Ureter (tissue), 1 donor: Measurements from ENCODE around the gene C14orf119. TPM values are rescaled to one million over a fixed set of nuclear protein-coding genes. Genes with fewer than 3 reads are reported as not detected.

ENCODE experiments used
- DNase-seq: peaks from one replicate; pipeline ENCODE4 v3.0.0-alpha.2; 2020; ENCODE audit warnings: low spot score
- total RNA-seq: library from RNA; stranded (reverse); gene quantifications from one replicate; pipeline ENCODE4 v1.2.4, GENCODE V29; 2023
- donor health status: DM: yes; HTN: yes; CAD: no.

The C14orf119 gene
- total RNA-seq, 1 donor from 2014 or later, result 40.2 TPM

DNA sequence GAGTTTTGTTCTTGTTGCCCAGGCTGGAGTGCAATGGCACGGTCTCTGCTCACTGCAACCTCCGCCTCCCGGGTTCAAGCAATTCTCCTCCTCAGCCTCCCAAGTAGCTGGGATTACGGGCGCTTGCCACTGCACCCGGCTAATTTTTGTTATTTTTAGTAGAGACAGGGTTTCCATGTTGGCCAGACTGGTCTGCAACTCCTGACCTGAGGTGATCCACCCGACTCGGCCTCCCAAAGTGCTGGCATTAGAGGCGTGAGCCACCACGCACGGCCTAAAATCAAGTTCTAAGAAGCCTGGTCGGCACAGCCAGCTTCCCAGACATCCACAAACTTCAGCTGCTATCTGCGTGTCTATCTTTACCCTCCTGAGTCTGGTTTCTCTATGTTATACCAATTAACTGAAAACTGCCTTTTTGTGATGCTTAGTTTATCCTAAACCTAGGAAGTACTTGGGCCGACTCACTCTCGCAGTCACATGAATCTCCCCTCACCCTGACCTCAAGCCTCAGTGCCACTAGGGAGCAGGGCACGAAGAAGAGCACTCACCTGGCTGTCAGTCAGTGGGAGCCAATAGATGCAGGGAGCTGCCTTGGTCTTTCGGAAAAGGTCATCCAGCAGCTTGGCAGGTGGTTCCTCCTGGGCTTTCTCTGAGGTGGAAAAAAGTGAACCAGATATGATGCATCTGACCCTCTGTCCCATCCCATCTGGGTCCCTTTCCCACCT is 34.6 kb upstream of the C14orf119 start:
- no peak for DNase-seq

DNA sequence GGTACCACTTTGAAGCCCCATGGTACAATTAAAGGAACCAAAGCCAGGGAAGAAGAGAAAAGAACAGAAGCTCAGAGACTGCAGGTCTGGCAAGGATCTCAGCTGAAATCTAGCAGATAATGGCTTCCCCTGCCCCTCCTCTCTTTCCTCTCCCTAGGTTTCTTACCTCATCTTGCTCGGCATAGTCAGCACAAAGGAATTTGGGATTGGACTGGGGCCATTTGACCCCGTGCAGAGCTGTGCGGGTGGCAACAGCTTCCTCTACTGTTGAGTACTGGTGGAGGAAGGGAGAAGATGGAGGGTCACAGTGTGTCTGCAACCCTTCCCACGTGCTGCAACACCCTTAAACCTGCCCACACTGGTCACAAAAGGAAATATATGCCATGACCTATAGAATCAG is 33.3 kb upstream of the C14orf119 start:
- peak; percentile 79 for DNase-seq

DNA sequence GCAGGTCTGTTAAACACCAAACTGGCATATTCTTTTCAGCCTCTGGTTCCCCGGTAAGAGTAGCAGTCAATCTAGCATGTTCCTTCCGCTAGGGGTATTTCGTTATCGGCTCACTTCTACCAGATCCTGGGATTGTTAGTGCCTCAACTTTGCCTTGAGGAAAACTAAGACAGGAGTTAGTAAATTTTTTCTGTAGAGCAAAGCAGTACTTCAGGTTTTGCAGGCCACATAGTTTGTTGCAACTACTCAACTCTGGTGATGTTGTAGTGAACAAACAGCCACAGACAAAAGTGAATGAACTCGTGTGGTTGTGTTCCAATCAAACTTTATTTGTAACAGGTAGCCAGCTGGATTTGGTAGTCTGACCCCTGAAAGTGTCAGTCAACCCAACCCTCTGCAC is 31.7 kb upstream of the C14orf119 start:
- DNase-seq, result no peak

DNA sequence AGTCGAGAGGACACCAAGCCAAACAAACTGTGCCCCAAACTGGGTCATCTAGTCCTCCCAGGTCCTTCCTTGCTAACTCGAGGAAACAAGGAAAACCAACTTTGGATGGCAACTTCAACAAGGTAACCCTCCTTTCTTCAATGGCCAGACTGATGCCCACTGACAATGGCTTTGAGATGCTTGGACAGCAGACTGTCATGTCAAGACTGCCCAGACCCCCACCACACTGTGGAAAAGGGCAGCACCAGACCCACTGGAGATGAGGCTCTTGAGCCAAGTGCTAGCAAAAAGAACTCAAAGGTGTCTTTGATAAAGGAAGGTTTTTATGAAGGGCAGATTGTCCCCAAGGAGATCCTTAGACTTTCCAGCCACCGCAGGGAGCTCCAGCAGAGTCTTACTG is 28.9 kb upstream of the C14orf119 start:
- DNase-seq, result no peak

- no peak for DNase-seq
Observed at GRCh38 chr14:23066855-23067744, 28.2 kb upstream of the C14orf119 start.

DNA sequence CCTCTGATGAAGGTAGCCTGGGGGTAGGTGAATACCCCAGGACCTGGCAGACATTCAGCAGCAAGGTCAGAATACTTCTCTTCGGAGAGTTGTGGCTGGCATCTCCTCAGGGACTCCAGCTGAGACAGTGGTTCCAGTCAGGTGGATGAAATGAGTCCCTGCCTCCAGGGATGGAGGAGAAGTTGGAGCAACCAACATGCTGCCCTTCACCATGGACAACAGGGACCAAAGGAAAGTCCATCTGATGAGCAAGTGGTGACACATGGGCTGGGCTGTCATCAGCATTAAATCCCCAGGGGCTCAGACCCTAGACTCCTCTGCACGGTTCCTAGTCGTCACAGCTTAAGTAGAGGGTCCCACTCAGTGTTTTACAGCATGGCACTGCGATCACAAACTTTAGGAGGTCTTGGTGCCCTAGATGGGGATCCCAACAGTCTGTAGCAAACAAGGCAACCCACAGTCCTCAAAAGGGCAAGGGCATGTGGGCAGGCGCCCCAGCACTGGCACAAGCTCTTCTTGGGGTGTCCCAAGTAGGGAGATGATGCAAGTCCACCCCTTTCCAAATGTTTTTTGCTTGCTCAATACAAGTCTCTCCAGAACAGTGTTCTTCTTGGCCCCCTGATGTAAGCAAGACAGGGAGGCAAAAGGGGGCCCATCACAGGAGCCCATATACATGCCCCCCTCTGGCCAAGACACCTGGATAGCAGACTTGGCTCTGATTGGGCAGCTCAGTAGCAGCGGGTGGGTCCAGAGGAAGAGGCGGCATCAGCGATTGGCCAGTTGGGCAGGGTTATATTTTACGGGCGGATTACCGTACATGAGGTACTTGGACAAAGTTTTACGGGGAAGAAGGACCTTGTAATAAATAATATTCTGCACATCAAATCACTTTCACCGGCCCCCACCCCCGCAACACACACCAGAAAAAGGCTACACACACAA is 27.2 kb upstream of the C14orf119 start:
- no peak for DNase-seq

DNA sequence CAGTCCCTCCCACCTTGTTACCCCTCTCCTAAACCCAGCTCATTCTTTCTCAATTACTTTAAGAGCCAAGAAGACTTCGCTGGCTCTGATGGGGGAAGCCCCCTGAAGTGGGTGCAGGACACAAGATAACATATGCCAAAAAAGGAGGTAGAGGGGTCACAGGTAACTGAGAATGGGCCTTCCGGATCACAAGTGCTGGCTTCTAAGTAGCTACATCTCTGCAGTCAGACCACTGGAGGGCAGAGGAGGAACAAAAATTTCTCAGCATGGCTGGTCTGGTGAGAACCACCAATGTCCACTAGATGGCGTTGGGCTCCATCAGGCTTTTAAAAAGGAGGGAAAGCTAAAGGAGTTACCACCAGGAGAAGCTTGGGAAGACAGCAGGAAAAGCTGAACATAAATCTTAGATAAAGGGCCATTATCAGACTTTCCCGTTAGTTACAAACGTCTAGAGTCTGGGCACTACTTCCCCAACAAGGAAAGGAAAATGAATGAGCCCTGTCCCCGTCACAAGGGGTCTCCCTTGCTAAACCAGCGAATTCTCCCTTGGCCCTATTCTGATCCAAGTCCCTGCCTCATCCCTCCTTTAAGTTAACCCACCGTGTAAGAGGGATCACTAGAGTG is 26.4 kb upstream of the C14orf119 start:
- peak; percentile 87 for DNase-seq

- no peak for DNase-seq
Observed at GRCh38 chr14:23069413-23069806, 25.9 kb upstream of the C14orf119 start.

- no peak for DNase-seq
Observed at GRCh38 chr14:23070262-23071129, 24.8 kb upstream of the C14orf119 start.

- peak; percentile 88 for DNase-seq
Observed at GRCh38 chr14:23071244-23071920, 23.9 kb upstream of the C14orf119 start.

DNA sequence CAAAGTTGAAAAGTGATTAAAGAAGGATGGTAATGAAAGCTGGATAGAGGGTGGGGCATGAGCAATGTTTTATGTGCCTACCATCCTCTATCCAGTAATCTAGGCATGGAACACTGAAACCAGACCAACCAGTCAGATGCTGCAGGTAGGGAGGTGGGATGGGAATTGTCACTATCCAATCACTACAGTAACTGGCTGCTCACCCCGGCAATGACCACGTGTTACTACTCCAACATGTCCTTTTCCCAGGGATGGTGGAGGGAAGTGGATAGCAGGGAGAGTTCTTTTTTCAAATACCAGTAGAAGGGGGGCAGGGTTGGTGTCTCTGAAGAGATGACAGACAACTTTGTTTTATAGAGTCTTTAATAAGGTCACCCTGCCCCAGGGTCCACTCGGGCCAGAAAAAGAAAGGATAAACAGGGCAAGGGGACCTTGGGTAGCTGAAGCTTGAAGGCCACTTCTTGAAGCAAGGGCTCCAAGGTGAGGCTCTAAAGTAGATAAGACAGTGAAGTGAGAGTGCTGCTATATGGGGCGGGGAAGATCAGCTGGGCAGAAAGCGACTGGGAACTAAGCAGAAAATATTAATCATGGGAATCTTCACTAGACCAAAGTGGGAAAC is 23.3 kb upstream of the C14orf119 start:
- DNase-seq, result no peak

DNA sequence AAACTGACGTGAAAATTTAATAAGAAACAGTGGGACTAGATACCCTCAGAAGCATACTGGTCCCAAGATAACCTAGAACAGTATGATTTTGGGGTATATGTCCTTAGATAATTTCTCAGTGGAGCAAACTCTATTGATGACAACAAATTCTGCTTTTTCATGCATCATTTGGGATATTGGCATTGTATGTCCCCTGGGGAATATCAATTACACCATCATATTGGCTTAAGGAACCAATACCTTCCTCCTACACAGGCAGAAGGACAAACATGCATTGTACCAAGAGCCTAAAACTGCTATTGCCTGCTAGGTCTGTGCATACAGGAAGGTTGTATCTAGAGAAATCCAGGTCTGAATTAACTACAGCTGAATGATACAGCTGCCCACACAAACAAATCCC is 20.4 kb upstream of the C14orf119 start:
- DNase-seq, result no peak

- DNase-seq, result no peak
Observed at GRCh38 chr14:23076785-23077408, 18.4 kb upstream of the C14orf119 start.

GRCh38 chr14:23077962-23078361 is 17.3 kb upstream of the C14orf119 start:
- DNase-seq, result no peak

GRCh38 chr14:23078692-23079116 is 16.6 kb upstream of the C14orf119 start:
- DNase-seq, result peak; percentile 67

DNA sequence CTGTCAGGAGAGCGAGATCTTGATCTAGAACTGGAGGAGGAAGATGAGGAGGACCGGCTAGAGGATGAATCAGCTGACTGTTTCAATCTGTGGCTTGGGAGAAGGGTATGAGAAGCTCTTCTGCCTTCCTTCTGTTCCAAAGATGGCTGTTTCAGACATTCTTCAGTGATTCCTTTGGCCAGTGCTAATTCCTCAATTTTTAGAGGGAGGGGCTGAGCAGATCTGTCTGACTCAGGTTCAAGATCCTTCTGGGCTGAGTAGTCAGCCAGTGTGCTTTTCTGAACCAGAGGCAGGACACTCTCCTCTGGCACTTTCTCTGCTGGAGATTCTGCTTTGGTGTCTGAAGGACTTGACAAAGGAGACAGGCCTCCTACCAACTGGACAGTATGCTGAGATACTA is 15.6 kb upstream of the C14orf119 start:
- no peak for DNase-seq

DNA sequence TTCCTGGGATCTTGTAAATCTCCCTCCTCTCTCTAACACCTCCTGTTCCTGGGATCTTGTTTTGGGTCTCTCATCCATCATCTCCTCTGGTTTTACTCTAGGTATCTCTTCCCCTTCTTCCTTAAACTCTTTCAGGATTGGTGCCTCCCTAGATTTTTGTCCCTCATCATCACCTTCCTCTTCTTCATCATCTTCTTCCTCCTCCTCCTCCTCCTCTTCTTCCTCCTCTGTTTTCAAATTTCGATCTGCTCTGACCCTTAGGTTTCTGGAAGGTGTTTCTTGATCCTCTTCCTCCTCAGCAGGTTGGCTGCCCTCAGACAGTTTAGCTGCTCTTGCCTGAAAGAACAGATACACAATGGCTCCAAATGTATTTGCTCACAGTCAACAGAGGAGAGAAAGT is 14.8 kb upstream of the C14orf119 start:
- no peak for DNase-seq

GRCh38 chr14:23085458-23085857 is 9.8 kb upstream of the C14orf119 start:
- DNase-seq, result no peak

DNA sequence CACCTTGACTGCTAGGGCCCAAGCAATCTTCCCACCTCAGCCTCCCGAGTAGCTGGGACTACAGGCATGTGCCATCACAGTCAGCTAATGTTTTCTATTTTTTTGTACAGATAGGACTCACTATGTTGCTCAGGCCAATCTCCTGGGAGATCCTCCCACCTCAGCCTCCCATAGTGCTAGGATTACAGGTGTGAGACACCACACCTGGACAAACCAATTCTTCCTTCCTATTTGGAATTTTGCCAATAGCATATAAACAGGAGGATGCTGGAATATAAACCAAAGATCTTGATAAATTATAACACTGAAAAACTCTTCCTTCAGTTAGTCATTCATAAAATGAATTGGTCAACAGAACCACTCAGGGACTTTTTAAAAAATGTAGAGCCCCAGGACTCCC is 8.7 kb upstream of the C14orf119 start:
- DNase-seq, result no peak
